AG04449 (cell line): ENCODE results near the gene KCNH6.

ENCODE experiments used
- CTCF ChIA-PET: fragments of 350-600 bp; formaldehyde crosslinking; extraction: SDS; loops from one replicate; lab custom pipeline; 2021; ENCODE audit warnings: antibody characterized with exemption; lab: Yijun Ruan, JAX
- POLR2A ChIA-PET: fragments of 400-600, 350-600 bp; formaldehyde crosslinking; extraction: SDS; loops from one replicate; lab custom pipeline; 2020; ENCODE audit warnings: antibody characterized with exemption, inconsistent platforms; lab: Yijun Ruan, JAX
- DNase-seq: peaks from one replicate; pipeline ENCODE4 v3.0.0-alpha.2; 2010; ENCODE audit warnings: low read depth, low spot score
- H3K4me3 ChIP-seq: 2 replicates; pipeline ENCODE4 v1.5.1; 2011; ENCODE audit warnings: low read depth, mild to moderate bottlenecking, control low read depth, low read length
- TF ChIP-seq, protein P1 (sequence below): IDR thresholded peaks from one replicate; pipeline ENCODE4 v1.5.1; 2011; ENCODE audit warnings: mild to moderate bottlenecking, moderate library complexity, low read length, control low read depth, inconsistent platforms; ENCODE audit not compliant: insufficient read depth; ENCODE audit errors: missing control alignments

Gene KCNH6

DNA sequence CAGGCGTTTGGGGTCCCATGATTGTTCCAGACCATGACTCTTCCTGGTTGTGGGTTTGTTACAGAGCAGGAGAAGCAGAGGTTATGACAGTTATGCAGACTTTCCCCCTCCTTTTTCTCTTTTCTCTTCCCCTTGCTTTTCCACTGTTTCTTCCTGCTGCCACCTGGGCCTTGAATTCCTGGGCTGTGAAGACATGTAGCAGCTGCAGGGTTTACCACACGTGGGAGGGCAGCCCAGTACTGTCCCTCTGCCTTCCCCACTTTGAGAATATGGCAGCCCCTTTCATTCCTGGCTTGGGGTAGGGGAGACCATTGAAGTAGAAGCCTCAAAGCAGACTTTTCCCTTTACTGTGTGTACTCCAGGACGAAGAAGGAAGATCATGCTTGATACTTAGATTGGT lies 69.6 kb downstream of the KCNH6 start:
- DNase-seq, result no peak
- CTCF ChIA-PET, result interaction anchor here (1.5 to 3.3 kb wide), 3 partner anchors 10 to 167 kb away, joined by 7 to 17 read pairs (median 12); no protein-coding TSS in a partner anchor
- TF ChIP-seq, protein P1, sequence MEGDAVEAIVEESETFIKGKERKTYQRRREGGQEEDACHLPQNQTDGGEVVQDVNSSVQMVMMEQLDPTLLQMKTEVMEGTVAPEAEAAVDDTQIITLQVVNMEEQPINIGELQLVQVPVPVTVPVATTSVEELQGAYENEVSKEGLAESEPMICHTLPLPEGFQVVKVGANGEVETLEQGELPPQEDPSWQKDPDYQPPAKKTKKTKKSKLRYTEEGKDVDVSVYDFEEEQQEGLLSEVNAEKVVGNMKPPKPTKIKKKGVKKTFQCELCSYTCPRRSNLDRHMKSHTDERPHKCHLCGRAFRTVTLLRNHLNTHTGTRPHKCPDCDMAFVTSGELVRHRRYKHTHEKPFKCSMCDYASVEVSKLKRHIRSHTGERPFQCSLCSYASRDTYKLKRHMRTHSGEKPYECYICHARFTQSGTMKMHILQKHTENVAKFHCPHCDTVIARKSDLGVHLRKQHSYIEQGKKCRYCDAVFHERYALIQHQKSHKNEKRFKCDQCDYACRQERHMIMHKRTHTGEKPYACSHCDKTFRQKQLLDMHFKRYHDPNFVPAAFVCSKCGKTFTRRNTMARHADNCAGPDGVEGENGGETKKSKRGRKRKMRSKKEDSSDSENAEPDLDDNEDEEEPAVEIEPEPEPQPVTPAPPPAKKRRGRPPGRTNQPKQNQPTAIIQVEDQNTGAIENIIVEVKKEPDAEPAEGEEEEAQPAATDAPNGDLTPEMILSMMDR, result no peak
- POLR2A ChIA-PET, result no interaction called here
- no peak overlapping the region for H3K4me3 ChIP-seq

DNA sequence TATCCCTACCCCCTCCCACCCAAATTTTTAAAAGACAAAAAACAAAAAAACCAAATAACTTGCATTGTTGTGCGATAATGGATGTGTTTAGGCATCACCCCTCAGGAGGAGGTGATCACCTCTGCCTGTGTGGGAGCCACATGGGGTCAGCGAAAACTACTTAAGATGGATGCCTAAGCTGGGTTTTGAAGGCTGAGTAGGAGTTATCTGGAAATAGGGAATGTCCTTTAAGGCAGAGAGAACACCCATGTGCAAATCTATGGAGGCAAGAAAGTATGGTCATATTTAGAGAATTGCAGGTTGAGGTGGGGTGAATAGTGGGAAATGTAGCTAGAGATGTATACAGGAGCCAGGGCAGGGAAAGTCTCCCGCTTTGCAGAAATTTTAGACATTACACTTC lies 72.0 kb downstream of the KCNH6 start:
- ChIA-PET CTCF (interaction anchor here (3.3 kb wide), 1 partner anchor 17 kb away, joined by 17 read pairs; no protein-coding TSS in a partner anchor), POLR2A (no interaction called here)
- no peak for DNase-seq
- TF ChIP-seq, protein P1, result no peak
- no peak overlapping the region for H3K4me3 ChIP-seq
